A375 (cell line): Measurements from ENCODE around the gene UCP3. TPM values are rescaled to one million over a fixed set of nuclear protein-coding genes. Genes with fewer than 3 reads are reported as not detected.

Source experiments
- total RNA-seq: library from RNA; depleted of rRNA; stranded (reverse); fragments of >200 nt; shearing (Covaris generic); gene quantifications from 2 replicates; pipeline ENCODE4 v1.2.3, GENCODE V29; 2014; rRNA removed

Gene UCP3
- total RNA-seq, result 1.6 and 2.2 TPM in 2 replicates

GRCh38 chr11:74008373-74009229, at the start of gene UCP3:
TSS of gene UCP3 (minus strand) at chr11:74009085. CDS start at chr11:74007042, 2,043 bp downstream.

GRCh38 chr11:73982595-73982989, 26.3 kb downstream of the UCP3 start, which contains the start of gene UCP2:
TSS of gene UCP2 (minus strand) at chr11:73982843. CDS start at chr11:73978378, 4,465 bp downstream.

GRCh38 chr11:73950869-73951710, 57.8 kb downstream of the UCP3 start, which contains the start of gene DNAJB13:
TSS of gene DNAJB13 (plus strand) at chr11:73951026. CDS start at chr11:73951070, 44 bp downstream.

Other genes starting within 250 kb of the UCP3 start
- gene RAB6A, start 248.0 kb downstream of the UCP3 start, total RNA-seq, result 36.0 and 44.6 TPM in 2 replicates
- gene MRPL48, start 221.2 kb downstream of the UCP3 start, total RNA-seq, result 47.3 and 67.3 TPM in 2 replicates
- gene COA4, start 132.2 kb downstream of the UCP3 start, total RNA-seq, result 302 and 335 TPM in 2 replicates
- gene PAAF1, start 132.1 kb downstream of the UCP3 start, total RNA-seq, result 12.7 and 14.4 TPM in 2 replicates
- not detected in 2 replicates for gene DNAJB13, start 58.1 kb downstream of the UCP3 start, total RNA-seq
- 3.0 and 3.1 TPM in 2 replicates for gene UCP2, start 26.2 kb downstream of the UCP3 start, total RNA-seq
- 15.8 and 20.4 TPM in 2 replicates for gene C2CD3, start 161.9 kb upstream of the UCP3 start, total RNA-seq
- 35.9 and 38.1 TPM in 2 replicates for gene PPME1, start 162.2 kb upstream of the UCP3 start, total RNA-seq